Measurements from ENCODE around the gene FGFR3. TPM values are rescaled to one million over a fixed set of nuclear protein-coding genes. Genes with fewer than 3 reads are reported as not detected.

Gene FGFR3
- total and polyA plus RNA-seq, 3 experiments from 2014 or later = 0.07 TPM; not detected in 2

- peaks cover 3 to 10% of the 10 kb centered on the region in 2 donors for H3K27me3 Mint-ChIP-seq
- Histone ChIP-seq H3K9me3 (ENCODE audit: low read length) (no peaks in the 10 kb centered on the region), H3K27me3 (ENCODE audit: insufficient read depth, low read length, poor library complexity, severe bottlenecking) (no peaks in the 10 kb centered on the region), H3K4me1 (ENCODE audit: insufficient read depth, low read length) (no peaks in the 10 kb centered on the region), H3K4me3 (ENCODE audit: low read length) (no peak overlapping the region), H3K27ac (ENCODE audit: low read depth, low read length) (no peak overlapping the region), H3K36me3 (ENCODE audit: insufficient read depth, low read length) (no peaks in the 10 kb centered on the region)
- H3K36me3 Mint-ChIP-seq = no peaks in the 10 kb centered on the region
- H3K9me3 Mint-ChIP-seq = no peaks in the 10 kb centered on the region
- H3K27ac Mint-ChIP-seq = peak overlapping the region in 1 of 8 donors; percentile 29
- no peak overlapping the region for H3K4me3 Mint-ChIP-seq
- ChIA-PET CTCF (no interaction called here), POLR2A (no interaction called here)
- no peak for DNase-seq
- no peaks in the 10 kb centered on the region for H3K4me1 Mint-ChIP-seq
Measured at GRCh38 chr4:1802720-1803522, 9.8 kb downstream of the FGFR3 start.

- H3K4me1 Mint-ChIP-seq = no peaks in the 10 kb centered on the region
- H3K4me3 ChIP-seq (ENCODE audit: low read length) = no peak overlapping the region
- H3K27ac ChIP-seq (ENCODE audit: low read depth, low read length) = no peak overlapping the region
- no peaks in the 10 kb centered on the region for H3K9me3 Mint-ChIP-seq
- H3K4me1 ChIP-seq (ENCODE audit: insufficient read depth, low read length) = no peaks in the 10 kb centered on the region
- POLR2A ChIA-PET = no interaction called here
- no peak for DNase-seq
- no peaks in the 10 kb centered on the region for H3K9me3 ChIP-seq (ENCODE audit: low read length)
- peaks cover 3 to 7% of the 10 kb centered on the region in 2 donors for H3K27me3 Mint-ChIP-seq
- no peaks in the 10 kb centered on the region for H3K27me3 ChIP-seq (ENCODE audit: insufficient read depth, low read length, poor library complexity, severe bottlenecking)
- CTCF ChIA-PET = no interaction called here
- no peaks in the 10 kb centered on the region for H3K36me3 Mint-ChIP-seq
- H3K27ac Mint-ChIP-seq = no peak overlapping the region
- H3K4me3 Mint-ChIP-seq = no peak overlapping the region
- H3K36me3 ChIP-seq (ENCODE audit: insufficient read depth, low read length) = no peaks in the 10 kb centered on the region
Measured at GRCh38 chr4:1803523-1804423, 10.7 kb downstream of the FGFR3 start.

- DNase-seq = no peak
- Histone ChIP-seq H3K4me3 (ENCODE audit: low read length) (no peak overlapping the region), H3K4me1 (ENCODE audit: insufficient read depth, low read length) (no peaks in the 10 kb centered on the region), H3K36me3 (ENCODE audit: insufficient read depth, low read length) (no peaks in the 10 kb centered on the region), H3K27me3 (ENCODE audit: insufficient read depth, low read length, poor library complexity, severe bottlenecking) (no peaks in the 10 kb centered on the region), H3K9me3 (ENCODE audit: low read length) (no peaks in the 10 kb centered on the region), H3K27ac (ENCODE audit: low read depth, low read length) (no peak overlapping the region)
- Mint-ChIP-seq H3K4me3 (no peak overlapping the region), H3K4me1 (no peaks in the 10 kb centered on the region), H3K36me3 (no peaks in the 10 kb centered on the region), H3K27ac (no peak overlapping the region), H3K9me3 (no peaks in the 10 kb centered on the region), H3K27me3 (peaks cover 3 to 5% of the 10 kb centered on the region in 2 donors)
- ChIA-PET POLR2A (no interaction called here), CTCF (no interaction called here)
Measured at GRCh38 chr4:1804638-1805492, 11.8 kb downstream of the FGFR3 start.

- Mint-ChIP-seq H3K27me3 (no peaks in the 10 kb centered on the region), H3K36me3 (no peaks in the 10 kb centered on the region), H3K4me1 (no peaks in the 10 kb centered on the region), H3K27ac (no peak overlapping the region), H3K9me3 (no peaks in the 10 kb centered on the region), H3K4me3 (no peak overlapping the region)
- no peaks in the 10 kb centered on the region for H3K36me3 ChIP-seq (ENCODE audit: insufficient read depth, low read length)
- H3K27me3 ChIP-seq (ENCODE audit: insufficient read depth, low read length, poor library complexity, severe bottlenecking) = no peaks in the 10 kb centered on the region
- no peaks in the 10 kb centered on the region for H3K4me1 ChIP-seq (ENCODE audit: insufficient read depth, low read length)
- CTCF ChIA-PET = no interaction called here
- H3K27ac ChIP-seq (ENCODE audit: low read depth, low read length) = no peak overlapping the region
- no peak for DNase-seq
- H3K4me3 ChIP-seq (ENCODE audit: low read length) = no peak overlapping the region
- no peaks in the 10 kb centered on the region for H3K9me3 ChIP-seq (ENCODE audit: low read length)
- POLR2A ChIA-PET = no interaction called here
Measured at GRCh38 chr4:1805493-1806222, 12.6 kb downstream of the FGFR3 start.

GRCh38 chr4:1806223-1806564 lies 13.1 kb downstream of the FGFR3 start:
- Histone ChIP-seq H3K4me3 (ENCODE audit: low read length) (no peak overlapping the region), H3K27ac (ENCODE audit: low read depth, low read length) (no peak overlapping the region), H3K4me1 (ENCODE audit: insufficient read depth, low read length) (no peaks in the 10 kb centered on the region), H3K36me3 (ENCODE audit: insufficient read depth, low read length) (no peaks in the 10 kb centered on the region), H3K27me3 (ENCODE audit: insufficient read depth, low read length, poor library complexity, severe bottlenecking) (no peaks in the 10 kb centered on the region), H3K9me3 (ENCODE audit: low read length) (no peaks in the 10 kb centered on the region)
- Mint-ChIP-seq H3K27ac (no peak overlapping the region), H3K4me1 (no peaks in the 10 kb centered on the region), H3K9me3 (no peaks in the 10 kb centered on the region), H3K4me3 (no peak overlapping the region), H3K36me3 (no peaks in the 10 kb centered on the region), H3K27me3 (no peaks in the 10 kb centered on the region)
- DNase-seq = no peak
- CTCF ChIA-PET = no interaction called here
- POLR2A ChIA-PET = interaction anchor here (0.5 kb wide), 1 partner anchor 85 kb away, joined by 3 read pairs; the partner anchor contains the start of genes TACC3 and TMEM129

GRCh38 chr4:1806596-1807331 lies 13.7 kb downstream of the FGFR3 start:
- Histone ChIP-seq H3K27ac (ENCODE audit: low read depth, low read length) (no peak overlapping the region), H3K4me1 (ENCODE audit: insufficient read depth, low read length) (no peaks in the 10 kb centered on the region), H3K27me3 (ENCODE audit: insufficient read depth, low read length, poor library complexity, severe bottlenecking) (no peaks in the 10 kb centered on the region), H3K4me3 (ENCODE audit: low read length) (no peak overlapping the region), H3K36me3 (ENCODE audit: insufficient read depth, low read length) (no peaks in the 10 kb centered on the region), H3K9me3 (ENCODE audit: low read length) (no peaks in the 10 kb centered on the region)
- DNase-seq = no peak
- no peak overlapping the region for H3K4me3 Mint-ChIP-seq
- no peak overlapping the region for H3K27ac Mint-ChIP-seq
- ChIA-PET POLR2A (interaction anchor here (0.5 kb wide), 1 partner anchor 86 kb away, joined by 3 read pairs; the partner anchor contains the start of genes TACC3 and TMEM129), CTCF (no interaction called here)
- H3K4me1 Mint-ChIP-seq = no peaks in the 10 kb centered on the region
- H3K36me3 Mint-ChIP-seq = peaks cover 0 to 2% (median 0%) of the 10 kb centered on the region in 3 donors
- H3K9me3 Mint-ChIP-seq = no peaks in the 10 kb centered on the region
- no peaks in the 10 kb centered on the region for H3K27me3 Mint-ChIP-seq

- DNase-seq = no peak
- CTCF ChIA-PET = interaction anchor here (0.7 to 1.5 kb wide), 2 partner anchors 11 to 114 kb away, joined by 3 to 6 read pairs; no protein-coding TSS in a partner anchor
- Histone ChIP-seq H3K4me3 (ENCODE audit: low read length) (no peak overlapping the region), H3K4me1 (ENCODE audit: insufficient read depth, low read length) (no peaks in the 10 kb centered on the region), H3K9me3 (ENCODE audit: low read length) (no peaks in the 10 kb centered on the region), H3K27ac (ENCODE audit: low read depth, low read length) (no peak overlapping the region), H3K27me3 (ENCODE audit: insufficient read depth, low read length, poor library complexity, severe bottlenecking) (no peaks in the 10 kb centered on the region), H3K36me3 (ENCODE audit: insufficient read depth, low read length) (no peaks in the 10 kb centered on the region)
- Mint-ChIP-seq H3K36me3 (peaks cover 0 to 3% (median 0%) of the 10 kb centered on the region in 3 donors), H3K27ac (no peak overlapping the region), H3K9me3 (no peaks in the 10 kb centered on the region), H3K4me1 (no peaks in the 10 kb centered on the region), H3K4me3 (no peak overlapping the region), H3K27me3 (no peaks in the 10 kb centered on the region)
- POLR2A ChIA-PET = no interaction called here
Measured at GRCh38 chr4:1807332-1807777, 14.3 kb downstream of the FGFR3 start.

Data from CD8-positive, alpha-beta memory T cell (primary cell).